ENCODE data around the gene RAB4A.
"Not testable (repeated sequence)": the region's sequence is repeated elsewhere in the genome, so short reads cannot be mapped to it uniquely, and the experiment has no call there.

The RAB4A gene

DNA sequence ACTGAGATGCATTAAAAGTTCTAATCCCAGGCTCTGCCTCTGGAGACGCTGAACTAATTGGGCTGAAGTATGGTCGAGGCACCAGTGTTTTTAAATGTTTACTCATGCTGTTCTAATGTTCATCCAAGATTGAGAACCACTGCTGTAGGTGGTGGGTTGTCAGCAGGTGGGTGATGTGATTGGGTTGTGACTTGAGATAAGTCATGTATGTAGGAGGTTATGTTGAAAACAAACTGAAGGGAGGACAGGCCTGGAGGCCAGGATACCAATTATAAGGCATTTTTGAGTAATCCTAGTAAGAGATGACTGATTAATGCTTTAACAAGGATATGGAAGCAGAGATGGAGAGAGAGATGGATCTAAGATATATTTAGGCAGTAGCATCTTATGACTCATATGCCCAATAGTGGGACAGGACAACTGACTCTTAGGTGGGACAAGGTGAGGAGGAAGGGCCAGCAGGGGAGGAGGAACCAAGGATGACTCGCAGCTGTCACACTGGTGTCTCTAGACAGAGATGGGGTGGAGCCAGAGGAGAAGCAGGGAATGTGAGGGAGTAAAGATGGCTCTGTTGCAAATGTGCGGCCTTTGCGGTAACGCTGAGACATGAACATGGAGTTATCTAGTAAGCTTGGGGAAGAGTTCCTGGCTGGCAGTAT lies 29.3 kb downstream of the RAB4A start:
- DNase-seq, result no peak

DNA sequence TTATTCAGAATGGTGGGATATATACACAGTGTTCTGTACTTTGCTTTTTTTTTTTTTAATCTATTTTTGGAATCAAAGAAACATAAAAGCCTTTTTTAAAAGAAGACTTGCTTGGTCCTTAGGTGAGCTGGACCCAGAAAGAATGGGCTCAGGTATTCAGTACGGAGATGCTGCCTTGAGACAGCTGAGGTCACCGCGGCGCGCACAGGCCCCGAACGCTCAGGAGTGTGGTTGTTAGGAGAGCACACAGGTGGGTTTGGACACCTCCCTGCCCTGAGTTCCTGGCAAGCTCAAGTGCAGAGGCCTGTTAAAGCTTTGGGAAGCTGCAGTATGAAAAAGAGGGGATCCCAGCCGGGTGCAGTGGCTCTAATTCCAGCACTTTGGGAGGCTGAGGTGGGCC lies 31.8 kb downstream of the RAB4A start:
- no peak for DNase-seq

DNA sequence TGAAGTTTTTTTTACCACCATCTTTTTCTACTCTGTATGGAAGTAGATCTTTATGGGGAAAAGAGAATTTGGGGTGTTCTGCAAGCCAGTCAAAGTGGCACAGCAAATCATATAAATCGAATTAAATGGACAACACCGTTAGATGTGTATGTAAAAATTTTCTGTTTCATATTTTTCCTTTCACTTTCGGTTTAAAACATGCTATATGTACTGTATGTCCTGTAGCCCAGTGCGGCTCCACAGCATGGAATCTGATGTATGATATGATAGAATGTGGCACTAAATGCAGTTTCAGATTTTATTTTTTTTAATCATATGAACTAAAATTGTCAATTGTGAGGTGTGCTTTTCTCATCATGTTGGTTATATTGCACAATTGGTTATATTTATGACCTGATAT lies 32.9 kb downstream of the RAB4A start:
- DNase-seq, result no peak

DNA sequence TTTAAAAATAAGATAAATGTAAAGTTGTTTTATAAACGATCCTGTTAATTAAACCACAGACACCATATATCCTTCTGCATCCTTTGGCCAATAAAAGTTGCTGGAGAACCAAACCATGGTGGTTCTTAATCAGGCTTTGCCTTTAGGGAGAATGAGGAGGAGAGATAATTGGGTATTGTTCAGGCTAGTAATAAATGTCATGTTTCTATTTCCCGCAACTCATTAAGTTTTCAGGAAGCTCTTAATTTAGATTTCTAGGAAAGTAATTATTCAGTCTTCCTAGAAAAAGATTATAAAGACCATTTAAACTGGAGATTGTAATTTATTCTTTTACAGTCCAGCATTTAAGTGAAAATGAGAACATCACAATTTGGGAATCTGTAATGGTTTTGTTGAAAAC lies 34.5 kb downstream of the RAB4A start:
- no peak for DNase-seq

DNA sequence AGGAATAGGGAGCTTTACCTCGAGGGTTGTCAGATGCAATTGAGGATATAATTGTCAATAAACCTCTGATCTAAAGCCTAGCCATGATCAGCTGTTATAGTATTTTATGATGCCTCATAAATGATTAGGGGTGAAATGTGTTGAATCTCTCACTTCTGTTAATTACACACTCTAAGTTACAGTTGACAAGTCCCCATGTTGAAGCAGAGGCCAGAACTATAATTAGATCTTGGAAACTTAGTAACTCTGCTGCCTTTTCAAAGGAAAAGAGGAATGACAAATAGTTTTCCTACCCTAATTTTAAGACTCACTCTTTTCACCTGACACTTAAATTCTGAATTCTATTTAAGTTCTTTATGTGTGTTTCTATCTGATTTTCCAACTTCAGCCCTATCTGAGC lies 38.2 kb downstream of the RAB4A start:
- DNase-seq, result no peak

DNA sequence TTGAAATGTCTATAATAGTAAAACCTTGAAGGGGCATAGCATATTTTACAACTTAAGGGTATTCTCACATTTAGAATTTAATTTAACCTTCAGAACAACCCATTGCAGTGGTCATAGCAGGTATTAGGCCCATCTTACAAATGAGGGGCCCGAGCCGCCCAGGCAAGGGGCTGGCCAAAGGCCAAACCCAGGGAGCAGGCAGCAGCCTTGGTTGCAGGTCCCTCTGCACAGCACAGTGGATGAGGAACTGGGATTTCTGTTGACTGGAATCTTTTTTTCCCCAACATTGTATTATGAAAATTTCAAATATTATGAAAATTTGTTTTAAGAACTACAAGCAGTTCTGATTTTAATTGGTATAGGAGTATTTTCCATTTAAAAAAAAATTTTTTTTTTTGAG lies 38.8 kb downstream of the RAB4A start:
- DNase-seq, result no peak

DNA sequence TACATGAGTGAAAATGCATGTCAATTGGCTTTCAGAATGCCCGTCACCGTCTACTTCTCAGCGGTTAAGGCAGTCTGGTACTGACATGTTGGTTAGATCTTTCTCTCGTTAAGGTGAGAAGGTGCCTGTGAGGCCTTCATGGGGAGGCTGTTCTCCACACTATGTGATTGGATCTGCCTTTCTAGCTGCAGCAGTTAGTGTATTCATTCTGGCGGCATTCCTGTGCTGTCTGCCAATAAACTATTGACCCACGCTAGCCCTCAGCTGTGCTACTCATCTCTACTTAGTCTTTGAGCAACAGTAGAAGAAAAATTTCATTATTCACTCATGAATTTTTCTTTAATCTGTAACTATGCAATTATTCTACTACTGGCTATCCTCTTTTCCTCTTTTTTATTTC lies 39.9 kb downstream of the RAB4A start:
- no peak for DNase-seq

DNA sequence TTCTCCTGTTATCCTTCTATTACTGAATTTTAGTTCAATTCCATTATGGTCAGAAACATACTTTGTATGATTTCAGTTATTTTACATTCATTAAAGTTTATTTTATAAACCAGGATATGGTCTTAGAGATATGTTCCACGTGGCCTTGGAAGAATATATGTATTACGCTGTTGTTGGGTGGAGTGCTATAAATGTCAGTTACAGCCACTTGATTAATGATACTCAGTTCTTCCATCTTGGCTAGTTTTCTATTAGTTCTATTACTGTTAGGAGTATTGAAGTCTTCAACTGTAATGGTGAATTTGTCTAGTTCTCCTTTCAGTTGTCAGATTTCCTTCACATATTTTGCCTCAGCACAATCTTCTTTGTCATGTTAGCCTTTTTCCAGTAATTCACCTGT lies 45.3 kb downstream of the RAB4A start:
- DNase-seq, result no peak

DNA sequence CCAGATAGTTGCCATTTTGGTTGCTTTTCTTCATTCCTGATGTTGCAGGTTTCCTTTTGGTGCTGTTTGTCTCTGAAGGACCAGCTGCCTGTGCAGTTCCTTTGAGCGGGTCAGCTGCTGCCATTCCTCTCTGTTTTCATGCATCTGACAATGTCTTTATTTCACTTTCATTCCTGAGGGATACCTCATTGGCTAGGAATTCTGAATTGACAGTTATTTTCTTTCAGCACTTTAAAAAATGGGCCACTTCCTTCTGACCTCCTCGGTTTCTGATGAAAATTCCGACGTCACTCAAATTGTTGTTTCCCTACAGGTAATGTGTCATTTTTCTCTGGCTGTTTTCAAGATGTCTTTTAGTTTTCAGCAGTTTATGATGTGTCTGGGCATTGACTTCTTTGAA lies 47.1 kb downstream of the RAB4A start:
- no peak for DNase-seq

DNA sequence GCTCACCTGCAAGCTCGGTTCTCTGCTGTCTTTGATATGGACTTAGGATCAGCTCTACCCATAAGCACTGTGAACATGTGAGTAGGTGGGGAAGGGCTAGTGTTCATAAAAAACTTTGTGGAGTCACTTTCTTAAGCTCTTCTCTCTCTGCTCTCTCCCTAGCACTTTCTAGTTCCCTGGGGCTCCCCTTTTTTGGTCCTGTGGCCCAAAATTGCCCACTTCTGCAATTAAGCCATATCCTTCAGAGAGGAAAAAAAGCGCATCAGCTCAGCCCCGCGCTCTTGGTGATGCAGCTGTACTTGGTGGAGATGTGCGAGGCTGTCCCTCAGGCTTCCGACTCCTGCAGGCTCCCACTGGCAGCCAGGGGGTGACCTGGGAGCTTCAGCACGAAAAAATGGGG lies 48.6 kb downstream of the RAB4A start:
- no peak for DNase-seq

DNA sequence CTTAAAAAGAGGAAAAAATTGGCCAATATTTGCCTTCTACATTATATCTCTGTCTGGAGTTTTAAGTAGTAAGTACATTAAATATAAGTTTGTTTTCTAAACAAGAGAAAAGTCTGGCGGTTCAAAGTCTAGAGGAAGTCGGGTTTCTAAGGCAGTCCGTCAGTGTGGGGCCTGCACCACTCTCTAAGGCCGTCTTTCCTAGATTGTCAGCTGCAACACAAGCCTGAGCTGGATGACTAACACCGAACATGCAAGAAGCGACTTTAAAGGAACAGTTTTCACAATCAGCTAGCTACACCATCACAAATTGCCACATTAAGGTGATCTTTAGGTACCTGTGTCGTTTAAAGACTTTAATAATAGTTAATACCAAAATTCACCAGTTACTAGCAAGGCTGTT lies 52.3 kb downstream of the RAB4A start:
- no peak for DNase-seq

DNA sequence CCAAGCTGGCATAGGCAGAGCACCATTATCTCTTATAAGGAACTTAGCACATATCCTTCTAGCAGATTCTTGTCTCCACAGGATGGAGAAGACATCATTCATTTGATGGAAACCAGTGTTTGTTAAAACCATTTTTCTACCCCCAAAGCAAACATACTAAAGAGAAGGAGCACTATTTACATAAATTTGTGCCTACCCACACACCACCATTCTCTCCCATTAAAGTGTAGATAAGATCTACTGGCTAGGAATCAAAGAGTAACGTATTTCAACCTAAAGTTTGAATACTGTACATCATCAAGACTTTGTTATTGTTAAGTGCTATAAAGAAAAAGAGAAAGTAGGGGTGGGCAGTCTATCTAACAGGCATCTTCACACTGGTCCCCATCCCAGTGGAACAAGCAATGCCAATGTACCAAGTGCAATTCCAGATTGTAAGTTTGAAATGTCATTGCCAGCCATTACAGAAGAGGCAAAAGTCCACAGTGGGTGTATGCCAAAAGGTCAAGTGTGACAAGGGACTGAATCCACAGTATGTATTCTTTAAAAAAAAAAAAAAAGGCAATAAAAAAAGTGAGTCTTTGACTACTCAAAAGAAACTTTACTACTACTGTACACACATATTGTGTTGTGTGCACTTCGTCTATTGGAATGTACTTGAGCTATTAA lies 53.1 kb downstream of the RAB4A start:
- DNase-seq, result no peak

DNA sequence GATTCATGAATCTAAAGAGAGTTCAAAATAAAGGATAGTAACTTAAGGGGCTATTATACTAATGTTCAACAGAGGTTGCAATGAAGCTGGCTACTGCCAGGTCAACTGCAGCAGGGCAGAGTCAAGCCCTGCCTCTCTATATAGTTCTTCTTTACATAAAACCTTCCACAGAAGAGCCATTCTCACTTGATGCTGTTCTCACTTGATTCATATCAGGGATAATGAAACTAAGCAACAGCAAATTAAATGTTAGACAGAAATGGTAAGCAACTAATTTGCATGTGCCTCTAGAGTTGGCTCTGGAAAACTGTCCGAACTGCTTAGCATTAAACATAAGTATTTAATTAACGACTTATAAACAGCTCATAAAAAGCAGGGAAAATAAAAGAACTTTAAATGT lies 54.5 kb downstream of the RAB4A start:
- no peak for DNase-seq

DNA sequence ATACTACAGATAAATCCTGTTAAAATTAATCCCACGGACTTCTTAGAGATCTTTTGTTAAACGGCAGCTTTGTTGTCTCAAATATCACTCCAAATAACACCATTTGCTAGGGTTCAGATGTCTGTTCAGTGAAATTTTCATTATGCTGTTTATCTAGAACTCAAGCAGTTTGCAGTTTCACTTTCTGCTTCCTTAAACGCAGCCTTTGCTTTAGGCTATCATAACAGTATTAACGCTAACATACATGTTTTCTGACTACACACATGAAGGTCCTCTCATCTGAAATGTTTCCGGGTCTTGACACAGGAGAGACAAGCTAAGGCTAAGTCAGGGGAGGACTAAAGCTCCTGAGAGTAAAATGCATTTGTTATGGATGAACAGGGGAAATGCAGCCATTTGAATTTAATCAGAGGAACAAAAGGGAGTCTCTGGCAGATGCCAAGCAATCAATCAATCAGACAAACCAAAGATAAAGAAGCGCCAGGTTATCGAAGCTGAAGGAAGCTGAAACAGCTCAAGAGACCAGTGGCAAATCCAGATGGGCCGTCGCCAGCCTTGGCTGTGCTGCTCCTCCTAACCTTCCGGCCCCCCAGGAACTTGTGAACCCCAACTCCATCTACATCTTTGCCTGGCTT lies 55.1 kb downstream of the RAB4A start:
- DNase-seq, result no peak

DNA sequence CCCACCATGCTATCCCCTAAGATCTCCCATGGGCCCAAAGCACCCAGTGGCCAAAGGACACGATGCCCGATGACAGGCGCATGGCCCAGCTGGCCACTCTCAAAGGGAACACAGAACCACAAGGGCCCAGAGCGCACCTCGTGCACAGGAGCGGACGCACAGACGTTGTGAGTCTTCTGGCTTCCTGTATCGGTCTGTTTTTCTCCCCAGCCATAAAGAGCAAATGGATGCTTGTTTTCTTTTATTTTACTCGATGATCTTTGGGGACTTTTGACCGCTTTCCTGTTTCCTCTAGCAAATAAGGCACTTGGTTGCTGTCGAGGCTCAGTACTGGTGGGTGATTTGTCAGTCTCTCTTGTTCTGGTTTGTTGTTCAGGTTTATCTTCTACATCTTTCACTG lies 55.7 kb downstream of the RAB4A start:
- no peak for DNase-seq

DNA sequence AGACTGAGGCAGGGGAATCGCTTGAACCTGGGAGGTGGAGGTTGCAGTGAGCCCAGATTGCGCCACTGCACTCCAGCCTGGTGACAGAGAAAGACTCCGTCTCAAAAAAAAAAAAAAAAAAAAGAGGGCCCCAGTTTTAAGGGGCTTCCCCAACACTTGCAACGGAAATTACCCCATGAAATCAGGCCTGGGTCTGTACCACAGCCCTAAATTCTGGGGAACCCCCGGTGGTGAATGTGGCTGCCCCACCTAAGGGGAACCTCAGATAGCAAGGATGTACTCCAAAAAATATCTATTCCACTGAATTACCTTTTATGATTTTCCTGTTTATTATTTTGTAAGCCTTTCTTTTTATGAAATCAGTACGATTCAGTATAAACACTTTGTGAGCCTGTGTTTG lies 56.9 kb downstream of the RAB4A start:
- not testable (repeated sequence) for DNase-seq

DNA sequence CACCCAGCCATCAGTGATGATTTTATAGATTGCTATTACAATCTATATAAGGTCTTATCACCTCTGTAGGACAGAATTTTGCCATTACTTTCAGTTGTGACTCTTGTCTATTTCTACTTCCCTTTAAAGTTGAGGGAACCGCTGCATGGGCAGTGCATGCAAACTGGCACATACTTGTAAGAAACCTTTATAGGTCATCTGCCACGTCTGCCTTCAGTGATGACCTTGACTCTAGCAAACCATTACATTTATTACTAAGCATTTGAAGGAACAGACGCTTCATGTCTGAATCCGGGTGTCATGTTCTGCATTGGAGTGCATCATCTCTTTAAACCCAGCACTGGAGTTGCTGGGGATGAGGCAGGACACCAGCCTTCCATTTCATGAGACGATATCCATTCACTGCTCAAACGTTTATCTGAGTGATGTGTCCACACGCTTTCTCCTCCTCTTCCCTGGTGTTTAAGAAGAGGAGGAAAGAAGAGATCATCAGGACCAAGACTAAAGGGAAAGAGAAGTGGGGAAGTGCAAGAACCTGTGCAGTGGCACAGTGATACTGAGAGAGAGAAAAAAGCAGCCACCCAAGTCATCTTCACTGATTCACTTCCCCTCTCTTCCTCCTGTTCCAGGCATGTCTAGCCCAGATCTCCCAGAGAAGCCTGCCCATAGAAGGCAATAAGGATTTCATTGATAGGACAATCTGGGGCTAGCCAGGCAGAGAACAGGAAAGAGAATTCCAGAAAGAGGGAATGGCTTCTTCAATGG lies 57.9 kb downstream of the RAB4A start:
- DNase-seq, result no peak

DNA sequence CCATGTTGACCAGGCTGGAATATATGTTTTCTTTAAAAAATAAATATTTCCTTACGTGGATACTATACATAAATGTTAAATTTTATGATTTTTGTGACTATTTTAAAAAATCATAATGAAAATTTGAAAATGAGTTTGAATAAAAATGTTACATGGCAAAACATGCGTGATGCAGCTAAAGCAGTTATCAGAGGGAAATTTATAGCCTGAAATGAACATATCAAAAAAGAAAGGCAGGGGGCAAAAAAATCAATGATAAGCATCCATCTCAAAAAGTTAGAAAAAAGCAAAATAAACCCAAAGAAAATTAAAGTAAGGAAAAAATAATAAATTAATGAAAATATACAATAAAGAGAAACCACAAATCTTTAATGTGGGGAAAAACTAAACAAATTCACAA lies 63.4 kb downstream of the RAB4A start:
- no peak for DNase-seq

DNA sequence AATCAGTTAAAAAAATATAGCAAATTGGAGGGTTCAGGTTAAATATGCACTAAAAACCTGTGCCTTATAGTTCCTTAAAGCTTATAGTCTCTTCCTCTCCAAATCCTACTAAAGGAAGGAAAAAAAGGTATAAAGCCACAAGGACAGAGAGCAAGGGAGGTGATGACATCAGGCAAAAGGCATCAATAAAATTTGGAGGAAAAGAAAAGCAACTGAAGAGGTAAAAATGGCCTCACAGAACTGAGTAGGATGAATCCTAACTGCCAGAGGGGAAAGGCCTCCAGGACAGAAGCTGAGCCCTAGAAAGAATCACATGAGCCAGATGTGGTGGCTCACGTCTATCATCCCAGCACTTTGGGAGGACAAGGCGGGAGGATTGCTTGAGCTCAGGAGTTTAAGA lies 63.8 kb downstream of the RAB4A start:
- DNase-seq, result no peak

DNA sequence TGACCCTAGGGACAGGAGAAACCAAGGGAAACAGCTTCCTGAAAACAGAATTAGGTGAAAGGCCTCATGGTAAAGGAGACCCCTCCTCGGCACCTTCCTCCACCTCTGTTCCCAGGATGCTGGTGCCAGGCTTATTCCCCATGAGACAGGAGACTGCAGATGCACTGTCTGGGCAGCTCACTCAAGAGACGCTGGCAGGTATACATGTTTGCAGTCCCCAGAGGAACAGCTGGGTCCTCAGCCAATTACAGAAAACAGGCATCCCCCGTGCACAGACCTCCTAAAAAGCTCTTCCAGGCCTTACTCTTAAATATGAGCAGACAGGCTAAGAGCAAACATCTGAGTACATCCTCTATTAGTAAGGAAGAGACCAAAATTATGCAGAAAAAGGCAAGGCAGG lies 65.4 kb downstream of the RAB4A start:
- no peak for DNase-seq

DNA sequence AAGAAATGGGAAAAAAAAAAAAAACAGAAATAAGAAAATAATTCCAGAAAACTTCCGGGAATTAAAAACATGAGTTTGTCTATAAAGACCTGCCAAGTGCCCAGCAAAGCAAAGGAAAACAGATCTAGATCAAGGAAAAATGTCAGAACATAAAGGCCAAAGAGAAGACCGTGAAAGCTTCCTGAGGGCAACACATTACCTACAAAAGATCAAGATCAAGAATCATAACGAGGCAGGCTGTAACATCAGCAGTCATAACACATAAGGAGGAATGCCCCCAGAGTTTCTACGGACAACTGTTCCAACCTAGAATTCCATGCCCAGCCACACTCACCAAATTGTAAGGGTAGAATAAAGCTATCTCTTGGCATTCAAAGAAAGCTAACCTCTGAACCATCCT lies 68.2 kb downstream of the RAB4A start:
- no peak for DNase-seq

DNA sequence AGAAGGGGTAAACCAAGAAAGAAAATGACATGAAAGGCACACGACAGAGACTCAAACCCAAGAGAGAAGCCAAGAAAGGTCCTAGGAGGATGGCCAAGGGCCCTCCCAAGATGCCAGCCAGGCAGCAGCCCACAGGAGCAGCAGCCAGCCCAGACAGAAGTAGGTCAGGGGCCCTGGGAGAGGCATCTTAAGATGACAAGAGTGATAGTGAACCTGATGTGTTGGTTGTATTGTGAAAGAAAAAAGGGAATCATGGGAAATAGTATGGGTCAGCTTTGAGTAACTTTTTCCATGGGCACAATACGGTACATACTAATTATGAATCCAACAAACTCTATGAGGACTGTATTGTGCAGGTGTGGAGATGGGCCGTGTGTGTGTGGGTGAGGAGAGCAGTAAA lies 68.6 kb downstream of the RAB4A start:
- DNase-seq, result no peak

DNA sequence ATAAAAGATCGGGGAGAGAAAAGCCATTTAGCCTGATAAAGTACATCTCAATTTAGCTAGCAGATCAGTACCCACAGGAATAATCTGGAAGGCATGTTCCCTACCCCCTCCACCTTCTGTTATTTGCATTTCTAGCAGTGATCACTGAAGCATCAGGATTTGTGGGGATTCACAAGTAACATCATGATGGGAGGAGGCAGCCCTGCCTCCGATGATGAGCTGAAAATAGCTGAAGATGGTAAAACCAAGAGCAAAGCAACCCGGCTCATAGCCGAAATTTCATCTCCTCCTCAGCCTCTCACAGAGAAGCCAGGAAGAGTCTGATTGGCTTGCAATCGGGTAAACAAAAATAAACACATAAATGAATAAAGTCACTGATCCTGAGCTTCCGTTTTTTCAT lies 69.6 kb downstream of the RAB4A start:
- DNase-seq, result no peak
